IMR-90 (cell line): ENCODE results near the gene IL12RB2. TPM values are rescaled to one million over a fixed set of nuclear protein-coding genes. Genes with fewer than 3 reads are reported as not detected.

ENCODE experiments used
- ATAC-seq: fragments of 200-7000 bp; cut with Tn5 transposase; 2 replicates; pipeline ENCODE4 v1.9.1; 2020; ENCODE audit warnings: low read depth, mild to moderate bottlenecking, moderate library complexity
- BruUV-seq: library from RNA; stranded (reverse); fragments of 400-500 nt; replicated peaks from 2 replicates; lab custom pipeline; 2021; lab: Mats Ljungman, UMichigan
- CTCF ChIA-PET: fragments of 300-600 bp; formaldehyde crosslinking; extraction: SDS; loops from one replicate; lab custom pipeline; 2021; ENCODE audit warnings: antibody characterized with exemption; lab: Yijun Ruan, JAX
- POLR2A ChIA-PET: fragments of 300-600 bp; sonication (Branson Sonifier 250); formaldehyde crosslinking; loops from one replicate; lab custom pipeline; 2022; ENCODE audit warnings: antibody characterized with exemption; ENCODE audit not compliant: unreplicated experiment; lab: Charles Lee
- DNase-seq: peaks from one replicate; pipeline ENCODE4 v3.0.0; 2013
- H2AFZ ChIP-seq: replicated peaks from 2 replicates; pipeline ENCODE3; 2013; ENCODE audit warnings: low read length, mild to moderate bottlenecking; ENCODE audit not compliant: poor library complexity
- H2AK5ac ChIP-seq: 2 replicates; pipeline ENCODE4 v1.6.1; 2013; ENCODE audit warnings: low read depth, low read length, inconsistent platforms
- H2AK9ac ChIP-seq: replicated peaks from 2 replicates; pipeline ENCODE3; 2013; ENCODE audit warnings: mild to moderate bottlenecking, low read depth, low read length, moderate library complexity; ENCODE audit not compliant: poor library complexity
- H2BK120ac ChIP-seq: 2 replicates; pipeline ENCODE4 v1.6.1; 2013; ENCODE audit warnings: low read depth, low read length, inconsistent platforms
- H2BK15ac ChIP-seq: 3 replicates; pipeline ENCODE4 v1.6.1; 2013; ENCODE audit warnings: low read depth, low read length, inconsistent platforms
- H2BK20ac ChIP-seq: 2 replicates; pipeline ENCODE4 v1.6.1; 2013; ENCODE audit warnings: low read depth, mild to moderate bottlenecking, inconsistent platforms, low read length, moderate library complexity
- H2BK5ac ChIP-seq: 2 replicates; pipeline ENCODE4 v1.6.1; 2013; ENCODE audit warnings: mild to moderate bottlenecking, low read depth, low read length, inconsistent platforms; ENCODE audit not compliant: poor library complexity, severe bottlenecking
- H3K14ac ChIP-seq: replicated peaks from 2 replicates; pipeline ENCODE4 v1.6.1; 2013; ENCODE audit warnings: low read depth, low read length, inconsistent platforms
- H3K18ac ChIP-seq: 2 replicates; pipeline ENCODE4 v1.6.1; 2013; ENCODE audit warnings: low read depth, low read length, control low read depth
- H3K23ac ChIP-seq: 2 replicates; pipeline ENCODE4 v1.6.1; 2013; ENCODE audit warnings: low read depth, low read length, inconsistent platforms
- H3K27ac ChIP-seq: 2 replicates; pipeline ENCODE4 v1.5.1; 2013; ENCODE audit warnings: mild to moderate bottlenecking, control low read depth, low read length; ENCODE audit not compliant: insufficient read depth
- H3K27me3 ChIP-seq: 2 replicates; pipeline ENCODE4 v1.6.1; 2013; ENCODE audit warnings: low read length; ENCODE audit not compliant: control insufficient read depth, insufficient read depth
- H3K36me3 ChIP-seq: 2 replicates; pipeline ENCODE4 v1.6.1; 2013; ENCODE audit warnings: low read length, mixed read lengths; ENCODE audit not compliant: control insufficient read depth, insufficient read depth
- H3K4ac ChIP-seq: 2 replicates; pipeline ENCODE4 v1.6.1; 2013; ENCODE audit warnings: low read depth, low read length, inconsistent platforms
- H3K4me1 ChIP-seq: 2 replicates; pipeline ENCODE4 v1.6.1; 2013; ENCODE audit warnings: low read length, mixed read lengths; ENCODE audit not compliant: control insufficient read depth, insufficient read depth
- H3K4me2 ChIP-seq: 2 replicates; pipeline ENCODE4 v1.6.1; 2013; ENCODE audit warnings: low read depth, mild to moderate bottlenecking, control low read depth, low read length, moderate library complexity
- H3K4me3 ChIP-seq: 2 replicates; pipeline ENCODE4 v1.5.1; 2013; ENCODE audit warnings: low read depth, mild to moderate bottlenecking, control low read depth, low read length, moderate library complexity; ENCODE audit not compliant: insufficient read depth
- H3K56ac ChIP-seq: 2 replicates; pipeline ENCODE4 v1.6.1; 2013; ENCODE audit warnings: low read length, inconsistent platforms; ENCODE audit not compliant: insufficient read depth; ENCODE audit errors: extremely low read depth
- H3K79me1 ChIP-seq, 2 experiments: 2 replicates each; pipeline ENCODE4 v1.6.1; 2013; ENCODE audit warnings: low read length in 2 of 2, inconsistent platforms in 1 of 2, low read depth in 1 of 2
- H3K9ac ChIP-seq: 2 replicates; pipeline ENCODE4 v1.6.1; 2013; ENCODE audit warnings: low read depth, low read length, control low read depth
- H3K9me1 ChIP-seq: 2 replicates; pipeline ENCODE4 v1.6.1; 2013; ENCODE audit warnings: low read length, inconsistent platforms; ENCODE audit not compliant: insufficient read depth
- H3K9me3 ChIP-seq: 2 replicates; pipeline ENCODE4 v1.6.1; 2013; ENCODE audit warnings: low read length; ENCODE audit not compliant: control insufficient read depth, insufficient read depth
- H4K20me1 ChIP-seq: 2 replicates; pipeline ENCODE4 v1.6.1; 2013; ENCODE audit warnings: low read length, inconsistent platforms; ENCODE audit not compliant: insufficient read depth
- H4K5ac ChIP-seq: 2 replicates; pipeline ENCODE4 v1.6.1; 2013; ENCODE audit warnings: mild to moderate bottlenecking, low read depth, low read length, control low read depth
- H4K8ac ChIP-seq, 2 experiments: 2 replicates each; pipeline ENCODE4 v1.6.1; 2013; ENCODE audit warnings: low read depth in 2 of 2, low read length in 2 of 2, control low read depth in 1 of 2, inconsistent platforms in 1 of 2
- H4K91ac ChIP-seq: 2 replicates; pipeline ENCODE4 v1.6.1; 2013; ENCODE audit warnings: low read depth, low read length, inconsistent platforms; ENCODE audit not compliant: insufficient read depth
- CHD1 ChIP-seq: IDR thresholded peaks from 2 replicates; pipeline ENCODE4 v1.6.1; 2012; ENCODE audit warnings: low read depth, low read length, improper control_type of control experiment
- CTCF ChIP-seq: conservative IDR thresholded peaks from 2 replicates; pipeline ENCODE4 v1.5.1; 2012; ENCODE audit warnings: mild to moderate bottlenecking, low read depth, low read length, improper control_type of control experiment
- MXI1 ChIP-seq: IDR thresholded peaks from 2 replicates; pipeline ENCODE4 v1.6.1; 2012; ENCODE audit warnings: low read depth, mild to moderate bottlenecking, low read length, moderate library complexity, borderline replicate concordance
- NFE2L2 ChIP-seq: fragments of 150-350 bp; IDR thresholded peaks from 2 replicates; pipeline ENCODE4 v1.6.1; 2016; ENCODE audit warnings: low read depth, mild to moderate bottlenecking, low read length
- RAD21 ChIP-seq: IDR thresholded peaks from 2 replicates; pipeline ENCODE4 v1.6.1; 2012; ENCODE audit warnings: low read length, improper control_type of control experiment
- RFX5 ChIP-seq: IDR thresholded peaks from 2 replicates; pipeline ENCODE4 v1.8.0; 2012; ENCODE audit warnings: low read depth, mild to moderate bottlenecking, low read length, moderate library complexity
- SMC3 ChIP-seq: fragments of 150-350 bp; IDR thresholded peaks from 2 replicates; pipeline ENCODE4 v1.6.1; 2016; ENCODE audit warnings: low read depth, mild to moderate bottlenecking, antibody characterized with exemption, low read length, moderate library complexity
- WGBS, 2 experiments: methylation state at CpG; one replicate each; pipeline versions ENCODE4 v1.1.5 to v1.1.7; 2013; ENCODE audit warnings: missing lambda C conversion rate in 2 of 2; ENCODE audit not compliant: insufficient read length in 1 of 2; ENCODE audit errors: extremely low coverage in 2 of 2; 5-methylcytosine and 5-hydroxymethylcytosine counted together
- dilution Hi-C: fragments of 300-500 bp; cut with HindIII; formaldehyde crosslinking; loops from one replicate; pipeline ENCODE4 v1.14.3; 2018; ENCODE audit warnings: low sequenced_read_pairs; ENCODE audit not compliant: unreplicated experiment
- in situ Hi-C: fragments of 300-500 bp; cut with MboI; formaldehyde crosslinking; loops from 3 replicates; pipeline ENCODE4 v1.14.3; 2019; ENCODE audit warnings: low sequenced_read_pairs, inconsistent platforms, mixed read lengths
- intact Hi-C: fragments of 100-400 bp; cut with micrococcal nuclease; formaldehyde crosslinking; loops from 2 replicates; pipeline ENCODE4 v1.10.0; 2022
- polyA plus RNA-seq, 3 experiments: library from polyadenylated mRNA; depleted of rRNA; stranded (reverse); fragments of >200 nt; gene quantifications; 2 replicates each; pipeline ENCODE4 v1.2.3, GENCODE V29; 2012; ENCODE audit warnings: low replicate concordance in 1 of 3
- total RNA-seq: library from RNA; depleted of rRNA; stranded (reverse); fragments of >200 nt; gene quantifications from 2 replicates; pipeline ENCODE4 v1.2.3, GENCODE V29; 2012

The IL12RB2 gene
- total and polyA plus RNA-seq, 2 of the 4 experiments (the other 2 are of a cell fraction): not detected

GRCh38 chr1:67347688-67348472 is 40.2 kb downstream of the IL12RB2 start:
- H2AFZ ChIP-seq: no peak overlapping the region
- no peak overlapping the region; the same call in 1 of the 2 replicates for H3K4me3 ChIP-seq
- H4K20me1 ChIP-seq: no peaks in the 10 kb centered on the region
- H2BK5ac ChIP-seq: no peak overlapping the region
- no peak overlapping the region for H2BK20ac ChIP-seq
- H3K4me1 ChIP-seq: no peaks in the 10 kb centered on the region
- ATAC-seq (peak; percentile 91), DNase-seq (peak; percentile 61)
- WGBS, 2 experiments: 67% methylated on average over 1 of the region's 12 CpGs; no CpG with 5 or more reads in 1 of the 2 experiments
- no peak overlapping the region for H2BK120ac ChIP-seq
- H3K9ac ChIP-seq: no peak overlapping the region
- no peaks in the 10 kb centered on the region for H3K79me1 ChIP-seq
- peaks cover 4% of the 10 kb centered on the region for H3K27me3 ChIP-seq
- H4K91ac ChIP-seq: no peak overlapping the region
- H3K4ac ChIP-seq: no peak overlapping the region
- no peak overlapping the region for H3K27ac ChIP-seq
- H3K9me1 ChIP-seq: no peaks in the 10 kb centered on the region
- POLR2A ChIA-PET: no interaction called here
- in situ Hi-C loops (loop anchor here (5.0 kb wide), 1 partner anchor 154 kb away; no protein-coding TSS in a partner anchor), dilution Hi-C loops (no loop called here), intact Hi-C loops (loop anchor here (1.0 to 2.0 kb wide), 3 partner anchors 83 to 152 kb away; partner anchors contain the start of gene SERBP1)
- TF ChIP-seq MXI1: no peak
- peak; percentile 69 for TF ChIP-seq CTCF
- TF ChIP-seq CHD1: no peak
- no peak for TF ChIP-seq RFX5
- TF ChIP-seq SMC3: peak; percentile 79
- TF ChIP-seq NFE2L2: no peak
- peak; percentile 70 for TF ChIP-seq RAD21
- no peak overlapping the region for H4K8ac ChIP-seq
- H3K18ac ChIP-seq: no peak overlapping the region
- no peak overlapping the region for H3K23ac ChIP-seq
- H2BK15ac ChIP-seq: no peak overlapping the region
- no peaks in the 10 kb centered on the region for H3K9me3 ChIP-seq
- no peak overlapping the region for H2AK9ac ChIP-seq
- H2AK5ac ChIP-seq: no peak overlapping the region
- no TSS peak for BruUV-seq
- no peak overlapping the region for H3K14ac ChIP-seq
- peak overlapping the region; percentile 50; the same call in 1 of the 2 replicates for H3K4me2 ChIP-seq
- H3K56ac ChIP-seq: no peak overlapping the region
- CTCF ChIA-PET: interaction anchor here (0.5 to 3.6 kb wide), 6 partner anchors 9 to 154 kb away, joined by 3 to 34 read pairs (median 4); no protein-coding TSS in a partner anchor
- H3K36me3 ChIP-seq: no peaks in the 10 kb centered on the region
- no peak overlapping the region for H4K5ac ChIP-seq
